Liver (tissue), 3 donors: ENCODE results near the gene LARGE1.

Experiments
- EGR1 ChIP-seq, 2 donors: IDR thresholded peaks; 2 replicates each; pipeline ENCODE4 v1.6.1; 2016 to 2018; ENCODE audit warnings: antibody characterized with exemption in 2 of 2, low read depth in 2 of 2
- FOXA1 ChIP-seq: IDR thresholded peaks from 2 replicates; pipeline ENCODE4 v1.6.1; 2016; ENCODE audit warnings: antibody characterized with exemption
- GABPA ChIP-seq, 2 donors: IDR thresholded peaks in 1 of 2; conservative IDR thresholded peaks in 1 of 2; 2 replicates each; pipeline ENCODE4 v1.6.1; 2016; ENCODE audit warnings: antibody characterized with exemption in 2 of 2, mild to moderate bottlenecking in 1 of 2, moderate library complexity in 1 of 2
- MAX ChIP-seq: IDR thresholded peaks from 2 replicates; pipeline ENCODE4 v1.6.1; 2016; ENCODE audit warnings: antibody characterized with exemption
- RAD21 ChIP-seq, 2 donors: IDR thresholded peaks; 2 replicates each; pipeline ENCODE4 v1.6.1; 2016; ENCODE audit warnings: antibody characterized with exemption in 2 of 2, mild to moderate bottlenecking in 2 of 2
- TAF1 ChIP-seq: conservative IDR thresholded peaks from 2 replicates; pipeline ENCODE4 v1.6.1; 2016; ENCODE audit warnings: antibody characterized with exemption, mild to moderate bottlenecking
- ZBTB33 ChIP-seq: IDR thresholded peaks from 2 replicates; pipeline ENCODE4 v1.6.1; 2016; ENCODE audit warnings: antibody characterized with exemption
- TF ChIP-seq, protein P1 (sequence below): fragments of 150-350 bp; IDR thresholded peaks from 2 replicates; pipeline ENCODE4 v1.5.1; 2017; ENCODE audit warnings: improper control_type of control experiment, low read depth, low read length; ENCODE audit not compliant: missing input control
- TF ChIP-seq, protein P2 (sequence below): IDR thresholded peaks from 2 replicates; pipeline ENCODE4 v1.6.1; 2016; ENCODE audit warnings: antibody characterized with exemption, mild to moderate bottlenecking
- donor health status: healthy.
- donor health status: healthy.

GRCh38 chr22:33526434-33527107, 393.7 kb downstream of the LARGE1 start:
- TF ChIP-seq, protein P1, sequence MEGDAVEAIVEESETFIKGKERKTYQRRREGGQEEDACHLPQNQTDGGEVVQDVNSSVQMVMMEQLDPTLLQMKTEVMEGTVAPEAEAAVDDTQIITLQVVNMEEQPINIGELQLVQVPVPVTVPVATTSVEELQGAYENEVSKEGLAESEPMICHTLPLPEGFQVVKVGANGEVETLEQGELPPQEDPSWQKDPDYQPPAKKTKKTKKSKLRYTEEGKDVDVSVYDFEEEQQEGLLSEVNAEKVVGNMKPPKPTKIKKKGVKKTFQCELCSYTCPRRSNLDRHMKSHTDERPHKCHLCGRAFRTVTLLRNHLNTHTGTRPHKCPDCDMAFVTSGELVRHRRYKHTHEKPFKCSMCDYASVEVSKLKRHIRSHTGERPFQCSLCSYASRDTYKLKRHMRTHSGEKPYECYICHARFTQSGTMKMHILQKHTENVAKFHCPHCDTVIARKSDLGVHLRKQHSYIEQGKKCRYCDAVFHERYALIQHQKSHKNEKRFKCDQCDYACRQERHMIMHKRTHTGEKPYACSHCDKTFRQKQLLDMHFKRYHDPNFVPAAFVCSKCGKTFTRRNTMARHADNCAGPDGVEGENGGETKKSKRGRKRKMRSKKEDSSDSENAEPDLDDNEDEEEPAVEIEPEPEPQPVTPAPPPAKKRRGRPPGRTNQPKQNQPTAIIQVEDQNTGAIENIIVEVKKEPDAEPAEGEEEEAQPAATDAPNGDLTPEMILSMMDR = no peak
- TF ChIP-seq GABPA (IDR thresholded peaks at IDR 0.05 in 1 of 2, conservative IDR thresholded peaks at IDR 0.05 in 1 of 2) (no peak), ZBTB33 (no peak), EGR1 (IDR thresholded peaks at IDR 0.05; ENCODE audit: low read depth in 2 of 2) (no peak), RAD21 (IDR thresholded peaks at IDR 0.05) (no peak), FOXA1 (no peak), TAF1 (no peak), MAX (no peak)
- TF ChIP-seq, protein P2, sequence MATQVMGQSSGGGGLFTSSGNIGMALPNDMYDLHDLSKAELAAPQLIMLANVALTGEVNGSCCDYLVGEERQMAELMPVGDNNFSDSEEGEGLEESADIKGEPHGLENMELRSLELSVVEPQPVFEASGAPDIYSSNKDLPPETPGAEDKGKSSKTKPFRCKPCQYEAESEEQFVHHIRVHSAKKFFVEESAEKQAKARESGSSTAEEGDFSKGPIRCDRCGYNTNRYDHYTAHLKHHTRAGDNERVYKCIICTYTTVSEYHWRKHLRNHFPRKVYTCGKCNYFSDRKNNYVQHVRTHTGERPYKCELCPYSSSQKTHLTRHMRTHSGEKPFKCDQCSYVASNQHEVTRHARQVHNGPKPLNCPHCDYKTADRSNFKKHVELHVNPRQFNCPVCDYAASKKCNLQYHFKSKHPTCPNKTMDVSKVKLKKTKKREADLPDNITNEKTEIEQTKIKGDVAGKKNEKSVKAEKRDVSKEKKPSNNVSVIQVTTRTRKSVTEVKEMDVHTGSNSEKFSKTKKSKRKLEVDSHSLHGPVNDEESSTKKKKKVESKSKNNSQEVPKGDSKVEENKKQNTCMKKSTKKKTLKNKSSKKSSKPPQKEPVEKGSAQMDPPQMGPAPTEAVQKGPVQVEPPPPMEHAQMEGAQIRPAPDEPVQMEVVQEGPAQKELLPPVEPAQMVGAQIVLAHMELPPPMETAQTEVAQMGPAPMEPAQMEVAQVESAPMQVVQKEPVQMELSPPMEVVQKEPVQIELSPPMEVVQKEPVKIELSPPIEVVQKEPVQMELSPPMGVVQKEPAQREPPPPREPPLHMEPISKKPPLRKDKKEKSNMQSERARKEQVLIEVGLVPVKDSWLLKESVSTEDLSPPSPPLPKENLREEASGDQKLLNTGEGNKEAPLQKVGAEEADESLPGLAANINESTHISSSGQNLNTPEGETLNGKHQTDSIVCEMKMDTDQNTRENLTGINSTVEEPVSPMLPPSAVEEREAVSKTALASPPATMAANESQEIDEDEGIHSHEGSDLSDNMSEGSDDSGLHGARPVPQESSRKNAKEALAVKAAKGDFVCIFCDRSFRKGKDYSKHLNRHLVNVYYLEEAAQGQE = no peak
